ENCODE data around the gene ARHGAP4.

Gene ARHGAP4

DNA sequence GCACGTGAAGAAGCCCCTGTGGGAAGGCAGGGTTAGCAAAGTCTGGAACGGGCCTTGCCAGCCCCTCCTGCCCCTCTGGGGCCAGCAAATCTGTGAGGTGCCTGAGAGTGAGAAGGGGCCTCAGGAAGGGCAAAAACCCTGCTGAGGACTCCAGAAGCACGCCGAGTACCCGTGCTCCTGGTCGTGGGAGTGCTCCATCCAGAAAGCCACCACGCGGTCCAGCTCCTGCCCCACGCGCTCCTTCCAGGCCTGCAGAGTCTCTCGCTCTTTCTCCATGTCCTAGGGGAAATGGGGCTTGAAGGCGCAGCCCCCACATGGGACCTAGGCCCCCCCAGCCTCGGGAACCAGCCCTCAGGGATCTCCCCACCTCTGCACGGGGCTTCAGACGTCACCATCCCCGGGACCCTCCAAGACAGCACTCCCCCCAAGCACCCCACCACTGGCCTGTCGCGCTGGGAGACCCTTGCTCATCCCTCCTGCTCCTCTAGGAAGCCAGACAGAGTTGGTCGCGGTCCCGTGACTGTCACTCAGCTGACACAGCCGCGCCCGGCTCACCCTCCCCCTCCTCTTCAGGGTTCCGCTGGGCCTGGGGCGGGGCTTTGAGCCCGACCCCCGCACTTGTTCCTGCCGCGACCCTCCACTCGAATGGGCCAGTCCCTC is 18.2 kb upstream of the ARHGAP4 start, which contains the start of gene RENBP:
RENBP (minus strand) TSS at position 504 of the 660 bp plus-strand sequence; CDS start at position 471, 33 bp downstream.
- no peak for DNase-seq

DNA sequence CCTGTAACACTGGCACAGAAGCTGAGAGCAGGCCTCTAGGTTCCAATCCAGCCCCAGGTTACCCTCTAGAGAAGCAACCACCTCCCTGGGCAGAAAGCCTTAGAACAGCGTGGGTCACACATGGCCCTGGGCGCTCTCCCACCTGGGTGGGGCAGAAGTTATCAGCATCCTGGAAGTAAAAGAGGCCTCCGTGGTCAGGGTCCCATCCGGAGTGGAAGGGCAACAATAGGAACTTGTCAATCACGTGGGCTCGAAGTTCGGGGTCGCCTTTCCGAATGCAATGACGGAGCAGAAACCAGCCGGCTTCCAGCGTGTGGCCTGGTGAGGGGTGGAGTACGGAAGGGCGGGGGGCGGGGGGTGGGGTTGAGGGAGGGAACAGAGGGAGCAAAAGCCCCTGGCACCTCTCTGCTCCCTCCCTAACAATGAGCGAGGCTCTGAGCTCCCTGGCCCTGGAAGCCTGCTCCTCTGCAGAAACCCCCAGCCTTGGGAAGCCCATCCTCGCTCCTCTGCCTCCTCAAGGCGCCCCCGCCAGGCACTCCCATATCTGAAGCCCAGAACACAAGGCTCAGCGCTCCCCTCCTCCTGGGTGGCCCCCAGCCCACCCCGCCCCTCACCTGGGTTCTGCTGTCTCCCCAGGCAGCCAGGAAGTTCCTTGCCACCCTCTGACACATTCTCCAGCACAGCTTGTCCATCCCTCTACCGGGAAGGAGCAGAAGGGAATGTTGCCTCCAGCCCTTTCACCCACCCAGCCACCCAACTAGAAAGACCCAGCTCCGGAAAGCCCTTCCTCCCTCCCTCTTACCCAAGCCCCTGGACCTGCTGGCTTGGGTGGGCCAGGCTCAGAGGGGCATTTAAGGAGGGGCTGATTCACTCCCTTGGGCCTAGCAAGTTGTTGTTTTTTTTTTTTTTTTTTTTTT is 15.5 kb upstream of the ARHGAP4 start:
- DNase-seq, result no peak

DNA sequence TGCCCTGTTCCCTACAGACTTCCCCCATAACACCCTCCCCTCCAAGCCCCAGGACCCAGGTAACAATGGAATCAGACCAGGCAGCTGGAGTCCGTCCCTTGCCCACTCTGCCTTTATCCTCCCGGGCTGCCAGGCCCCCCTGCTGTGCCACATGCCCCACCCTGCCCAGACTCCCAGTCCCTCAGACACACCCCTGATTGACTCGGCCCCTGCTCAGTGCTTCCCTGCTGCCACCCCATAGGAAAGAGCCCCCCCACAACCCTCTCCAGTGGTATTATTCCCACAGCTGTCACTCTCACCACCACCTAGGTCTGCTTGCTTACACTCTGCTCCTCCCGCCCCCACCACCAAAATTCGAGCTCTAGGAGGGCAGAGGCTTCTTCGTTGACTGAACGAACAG is 13.5 kb upstream of the ARHGAP4 start:
- DNase-seq, result no peak

DNA sequence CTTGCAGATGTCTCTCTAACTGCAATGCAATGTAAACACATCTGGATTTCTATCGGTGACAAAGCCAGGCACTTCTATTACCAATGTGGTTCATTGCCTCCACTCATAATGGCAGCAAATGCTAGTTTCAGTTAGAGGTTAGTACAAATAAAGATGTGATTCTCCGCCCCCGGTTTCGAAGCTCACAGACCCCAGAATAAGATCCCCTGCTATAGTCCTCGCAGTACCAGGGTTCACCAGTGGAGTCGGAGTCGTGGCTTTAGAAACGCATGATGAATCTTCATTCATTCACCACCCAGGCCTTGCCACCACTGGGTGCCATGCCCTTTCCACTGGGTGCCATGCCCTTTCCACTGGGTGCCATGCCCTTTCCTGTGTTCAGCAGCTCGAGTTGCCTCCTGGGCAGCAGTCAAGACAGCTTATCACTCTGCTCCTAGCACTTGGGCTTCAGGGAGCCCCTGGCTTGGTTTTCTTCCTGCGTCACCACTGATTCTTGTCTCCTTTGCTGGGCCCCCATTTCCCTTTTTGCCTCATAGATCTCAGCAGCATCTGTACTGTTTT is 12.2 kb upstream of the ARHGAP4 start:
- DNase-seq, result no peak

DNA sequence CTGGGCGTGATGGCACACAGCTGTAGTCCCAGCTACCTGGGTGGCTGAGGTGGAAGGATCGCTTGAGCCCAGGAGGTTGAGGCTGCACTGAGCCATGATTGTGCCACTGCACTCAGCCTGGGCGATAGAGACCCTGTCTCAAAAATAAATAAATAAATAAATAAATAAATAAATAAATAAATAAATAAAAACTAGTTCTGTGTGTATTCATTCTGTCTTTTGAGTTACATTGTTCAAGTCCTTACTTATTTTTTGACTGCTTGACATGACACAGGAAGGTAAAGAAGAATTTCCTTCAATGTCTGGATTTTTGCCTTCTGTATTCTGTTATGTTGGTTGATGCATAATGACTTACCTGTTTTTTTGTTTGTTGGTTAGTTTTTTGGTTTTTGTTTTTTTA is 11.0 kb upstream of the ARHGAP4 start:
- no peak for DNase-seq

DNA sequence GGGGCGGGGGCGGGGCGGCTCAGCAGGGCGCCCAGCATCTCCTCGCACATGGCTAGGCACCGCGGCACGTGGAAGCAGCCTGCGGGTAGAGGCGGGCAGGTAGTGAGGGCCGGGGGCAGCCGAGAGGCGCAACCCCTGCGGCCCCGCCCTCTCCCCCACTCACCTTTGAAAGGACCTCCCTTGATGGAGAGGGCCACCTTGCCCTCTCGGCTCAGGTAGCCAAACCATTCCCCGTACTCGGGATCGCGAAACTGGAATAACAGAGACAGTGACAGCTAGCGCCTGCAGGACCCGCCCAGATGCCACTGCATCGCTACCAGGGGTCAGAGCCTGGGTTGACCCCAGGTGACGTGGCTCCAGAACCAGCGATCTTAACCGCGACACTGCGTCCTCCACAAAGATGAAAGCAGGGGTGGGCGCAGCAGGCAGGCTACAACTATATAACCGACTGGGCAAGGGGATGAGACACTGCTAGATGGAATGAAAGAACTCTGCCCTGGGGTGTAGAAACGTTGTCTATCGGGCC is 9.3 kb upstream of the ARHGAP4 start:
- DNase-seq, result no peak

DNA sequence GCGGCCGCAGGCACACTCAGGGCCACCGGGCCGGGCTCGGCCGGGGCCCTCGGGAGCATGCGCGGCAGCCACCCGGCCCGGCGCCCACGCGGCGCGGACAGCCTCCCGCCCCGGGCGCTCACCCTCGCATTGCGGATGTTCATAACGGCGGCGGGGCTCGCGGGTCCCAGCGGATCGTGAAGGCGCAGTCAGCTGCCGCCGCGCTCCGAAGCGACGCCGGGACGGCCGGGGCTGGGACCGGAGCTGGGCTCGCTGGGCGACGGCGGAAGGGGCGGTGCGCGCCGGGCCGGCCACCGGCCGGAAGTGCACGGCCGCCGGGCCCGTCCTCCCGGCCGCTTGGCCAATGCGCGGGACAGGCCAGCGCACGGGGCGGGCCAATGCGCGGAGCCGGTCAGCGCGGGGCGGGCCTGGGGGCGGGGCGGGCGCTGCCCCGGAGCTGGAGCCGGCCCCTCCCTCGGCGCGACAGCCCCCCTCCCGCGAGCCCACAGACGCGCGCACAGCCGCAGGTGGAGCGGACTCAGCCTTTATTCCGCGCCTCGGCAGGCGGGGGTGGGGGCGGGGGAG is 8.8 kb upstream of the ARHGAP4 start, which contains the start of gene NAA10:
NAA10 (minus strand) TSS at position 276 of the 564 bp plus-strand sequence; CDS start at position 143, 133 bp downstream.
- DNase-seq, result no peak

DNA sequence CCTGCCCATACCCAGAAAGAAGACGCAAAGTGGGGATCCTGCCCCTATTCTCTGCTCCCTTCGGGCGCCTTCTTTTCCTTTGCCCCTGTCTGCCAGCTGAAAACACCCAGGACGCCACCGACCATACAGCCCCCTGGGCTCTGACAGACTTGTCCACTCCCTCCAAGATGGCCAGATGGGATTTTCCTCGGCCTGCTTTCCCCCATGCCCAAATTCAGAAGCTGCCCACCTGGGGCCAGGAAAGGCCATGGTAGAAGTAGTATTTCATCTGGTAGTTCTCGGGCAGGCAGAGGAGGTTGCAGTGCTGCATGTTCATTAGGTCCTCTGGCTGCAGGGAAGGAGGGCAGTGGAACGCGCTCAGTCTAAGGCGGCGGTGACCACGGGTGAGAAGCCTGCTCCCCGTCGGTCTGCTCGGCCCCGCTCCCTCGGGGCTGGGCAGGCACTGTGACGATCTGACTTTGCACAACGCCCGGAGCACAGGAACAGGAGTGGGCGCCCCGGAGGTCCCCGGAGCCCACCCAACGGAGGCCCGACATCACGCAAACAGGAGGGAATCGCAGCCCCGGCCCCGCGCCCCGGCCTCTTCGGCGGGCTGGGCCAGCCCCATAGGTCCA is 8.2 kb upstream of the ARHGAP4 start:
- DNase-seq, result no peak

DNA sequence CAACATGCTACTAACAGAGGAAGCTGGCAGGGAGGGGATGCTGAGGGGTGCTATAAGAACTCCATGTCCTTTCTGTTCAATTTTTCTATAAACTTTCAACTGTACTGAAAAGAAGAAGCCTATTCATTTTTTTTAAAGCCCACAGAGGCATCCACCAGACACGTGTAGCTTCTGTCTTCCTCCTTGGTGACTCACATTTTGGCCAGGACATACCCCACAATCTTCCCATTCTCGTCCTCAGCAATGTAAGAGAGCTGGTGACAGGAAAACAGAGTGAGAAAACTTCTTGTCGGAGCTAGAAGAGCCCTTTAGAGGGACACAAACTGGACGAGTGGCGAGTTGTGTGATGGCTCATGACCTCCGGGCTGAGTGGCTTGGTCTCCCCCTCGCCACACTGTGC is 7.7 kb upstream of the ARHGAP4 start:
- DNase-seq, result no peak

DNA sequence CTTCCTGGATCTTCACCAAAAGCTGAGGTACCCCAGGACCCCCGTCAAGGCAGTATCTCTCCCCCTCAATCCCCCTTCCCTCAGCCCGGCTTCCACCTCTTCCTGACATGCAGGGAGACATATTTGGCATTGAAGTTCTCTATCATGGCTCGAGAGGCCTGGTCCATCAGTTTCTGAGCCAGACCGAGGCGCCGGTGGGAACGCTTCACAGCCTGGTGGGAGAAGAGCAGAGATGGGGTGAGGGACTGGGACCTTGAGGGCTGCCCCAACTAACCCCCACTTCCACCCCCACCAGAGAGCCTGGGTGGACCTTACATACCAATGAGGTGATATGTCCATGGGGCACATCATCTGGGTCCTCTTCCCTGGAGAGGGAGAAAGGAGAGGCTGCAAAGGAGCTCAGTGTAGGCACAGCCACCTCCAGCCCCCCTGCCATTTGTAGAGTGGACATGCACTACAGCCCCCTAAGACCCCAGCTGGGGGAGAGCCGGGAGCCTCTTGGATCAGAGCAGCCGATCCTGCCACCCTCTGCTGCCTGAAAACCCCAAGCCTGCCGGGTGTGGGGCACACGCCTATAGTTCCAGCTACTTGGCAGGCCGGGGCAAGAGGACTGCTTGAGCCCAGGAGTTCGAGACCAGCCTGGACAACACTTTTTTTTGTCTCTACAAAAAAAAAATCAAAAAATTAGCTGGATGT is 6.3 kb upstream of the ARHGAP4 start:
- DNase-seq, result no peak

DNA sequence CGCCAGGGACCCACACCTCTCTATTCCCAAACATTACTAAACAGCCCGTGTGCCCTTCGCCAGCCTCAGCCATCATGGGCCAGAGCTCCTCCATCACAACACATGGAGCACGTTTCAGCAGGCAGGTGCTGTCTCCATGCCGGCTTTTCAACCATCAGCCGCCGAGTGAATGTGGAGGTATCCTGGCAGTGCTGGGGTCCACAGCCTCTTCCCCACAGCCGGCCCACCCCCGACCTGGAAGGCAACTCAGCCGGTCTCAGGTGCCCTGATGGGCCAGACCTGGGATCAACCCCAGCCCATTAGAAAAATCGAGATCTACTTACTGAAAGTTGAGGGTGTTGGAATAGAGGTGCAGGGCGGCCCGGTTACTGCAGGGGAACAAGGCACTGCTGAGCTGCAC is 5.7 kb upstream of the ARHGAP4 start:
- no peak for DNase-seq

DNA sequence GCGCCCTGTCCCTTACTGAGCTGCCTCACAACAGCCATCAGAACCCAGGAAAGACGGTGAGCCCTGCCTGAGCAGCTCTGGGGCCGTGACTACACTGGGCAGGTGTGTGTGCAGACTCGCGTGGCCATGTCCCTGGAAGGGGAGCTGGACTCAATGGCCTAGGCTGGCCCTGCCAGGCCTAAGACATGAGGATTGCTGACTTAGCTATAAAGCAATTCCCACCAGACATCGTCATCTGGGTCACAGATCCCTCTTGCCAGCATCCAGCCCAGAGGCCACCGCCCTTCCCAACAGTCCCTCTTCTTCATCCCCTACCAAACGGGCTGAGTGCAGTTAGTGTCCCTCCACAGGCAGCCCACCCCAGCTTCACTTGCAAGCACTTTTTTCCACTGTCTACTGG is 5.1 kb upstream of the ARHGAP4 start:
- no peak for DNase-seq

DNA sequence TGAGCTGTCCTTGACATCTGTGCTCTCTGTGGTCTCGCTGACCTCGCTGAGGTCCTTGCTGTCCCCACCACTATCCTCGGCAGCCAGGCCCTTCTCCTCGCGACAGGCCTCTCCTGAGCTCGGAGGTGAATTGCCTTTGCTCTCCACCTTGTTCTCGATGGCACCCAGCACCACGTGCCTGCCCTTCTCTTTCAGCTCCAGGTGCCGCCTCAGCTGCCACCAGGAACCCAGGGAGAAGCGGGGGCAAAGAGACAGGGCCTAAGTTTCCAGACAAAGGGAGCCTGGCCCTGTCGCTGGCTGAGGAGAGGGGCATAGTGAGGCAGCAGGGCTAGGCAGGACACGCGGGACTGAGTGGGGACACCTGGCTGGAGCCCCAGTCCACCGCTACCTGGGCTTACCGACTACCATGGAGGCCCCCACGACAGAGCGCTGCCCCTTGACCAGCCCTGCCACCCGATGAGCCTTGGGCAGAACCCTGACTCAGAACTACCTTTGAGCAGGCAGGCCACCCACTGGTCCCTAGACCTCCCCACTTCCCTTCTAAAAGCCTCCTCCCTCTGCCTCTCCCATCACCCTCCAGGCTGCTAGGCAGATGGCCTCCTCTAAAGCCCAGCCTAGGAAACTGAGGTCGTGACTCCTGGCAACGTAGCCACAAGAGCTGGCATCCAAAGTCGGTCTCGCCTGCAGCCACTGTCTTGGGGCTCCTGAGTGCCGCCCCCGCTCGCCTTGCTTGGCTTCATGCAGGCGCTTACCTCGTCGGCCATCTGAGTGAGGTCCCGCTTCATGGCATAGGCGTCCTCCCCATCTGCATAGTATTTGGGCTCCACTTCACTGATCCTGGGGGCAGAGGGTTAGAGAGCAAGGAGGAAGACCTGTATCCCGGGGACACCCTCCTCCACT is 4.2 kb upstream of the ARHGAP4 start:
- DNase-seq, result no peak

DNA sequence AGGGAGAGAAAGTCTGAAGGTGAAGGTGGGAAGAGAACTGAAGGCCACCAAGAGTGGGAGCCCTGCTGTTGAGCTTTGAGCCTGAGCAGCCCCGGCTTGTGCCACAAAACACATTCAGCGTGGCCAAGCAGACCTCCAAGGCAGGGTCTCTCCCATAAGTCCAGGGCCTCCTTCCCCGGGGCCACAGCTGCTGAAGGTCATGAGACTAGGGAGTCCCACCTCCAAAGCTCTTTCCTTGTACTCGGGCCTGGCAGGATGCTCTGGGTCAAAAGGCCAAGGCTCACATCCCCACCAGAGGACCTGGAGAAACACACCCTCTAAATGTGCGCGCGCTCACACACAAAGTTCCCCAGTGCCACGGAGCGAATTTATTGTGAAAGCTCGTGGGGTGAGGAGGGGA is 3.5 kb upstream of the ARHGAP4 start:
- no peak for DNase-seq

DNA sequence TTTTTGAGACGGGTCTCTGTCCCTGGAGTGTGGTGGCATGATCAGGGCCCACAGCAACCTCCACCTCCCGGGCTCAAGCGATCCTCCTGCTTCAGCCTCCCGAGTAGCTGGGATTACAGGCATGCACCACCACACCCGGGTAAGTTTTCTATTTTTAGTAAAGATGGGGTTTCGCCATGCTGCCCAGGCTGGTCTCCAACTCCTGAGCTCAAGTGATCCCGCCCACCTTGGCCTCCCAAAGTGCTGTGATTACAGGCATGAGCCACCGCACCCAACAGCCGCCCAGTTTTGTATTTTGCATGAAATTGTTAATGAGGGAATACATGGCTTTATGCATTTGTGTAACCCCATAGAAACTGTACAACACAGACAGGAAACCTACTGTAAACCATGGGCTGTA is 2.8 kb upstream of the ARHGAP4 start:
- no peak for DNase-seq

DNA sequence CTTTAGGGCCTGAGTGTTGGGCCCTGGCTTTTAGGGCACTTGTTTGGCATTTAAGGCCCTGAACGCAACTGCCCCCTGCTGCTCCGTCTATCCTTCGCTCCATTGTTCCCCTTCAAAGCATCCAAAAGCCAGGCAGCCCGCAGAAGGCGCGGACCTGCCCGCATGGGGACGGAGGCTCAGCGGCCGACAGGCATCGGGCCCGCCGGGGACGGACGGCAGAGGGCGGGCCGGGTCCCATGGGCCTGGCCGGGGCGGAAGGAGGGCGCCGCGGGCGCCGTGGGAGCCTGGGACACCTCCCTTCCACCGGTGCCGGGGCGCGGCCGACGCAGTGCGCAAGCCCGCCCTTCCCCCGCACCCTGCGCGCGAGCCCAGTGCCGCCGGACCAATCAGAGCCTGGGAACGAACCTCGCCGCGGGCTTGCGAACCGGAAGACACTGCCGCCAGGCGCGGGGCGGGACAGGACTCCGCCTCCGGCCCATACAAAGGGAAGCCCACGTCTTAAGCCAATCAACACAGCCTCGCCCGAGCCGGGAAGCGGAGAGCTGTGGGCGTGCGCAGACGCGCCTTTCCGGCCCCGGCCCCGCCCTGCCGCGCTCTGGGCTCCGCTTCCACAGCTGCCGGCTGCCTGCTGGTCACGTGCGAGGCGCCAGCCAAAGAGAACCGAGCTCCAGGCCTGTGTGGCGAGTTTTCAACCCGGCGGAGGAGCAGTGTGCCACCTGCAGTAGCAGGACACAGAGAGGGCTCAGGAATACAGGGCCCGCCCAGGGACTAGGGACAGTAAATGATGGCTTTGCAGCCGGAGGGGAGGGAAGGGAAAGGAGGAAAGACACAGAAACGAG is 2.1 kb upstream of the ARHGAP4 start:
- DNase-seq, result peak; percentile 84

DNA sequence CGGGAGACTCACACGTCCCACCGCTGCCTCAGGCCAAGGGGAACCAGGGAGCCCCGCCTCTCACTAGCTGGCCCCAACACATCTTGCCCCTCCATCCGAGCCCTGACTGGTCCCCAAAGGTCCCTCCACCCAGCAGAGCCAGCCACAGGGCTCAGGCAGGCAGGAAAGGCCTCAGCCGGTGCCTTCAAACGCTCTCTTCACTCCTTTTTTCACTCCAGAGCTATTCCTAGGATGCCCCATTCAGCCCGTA is 1.5 kb upstream of the ARHGAP4 start:
- no peak for DNase-seq

DNA sequence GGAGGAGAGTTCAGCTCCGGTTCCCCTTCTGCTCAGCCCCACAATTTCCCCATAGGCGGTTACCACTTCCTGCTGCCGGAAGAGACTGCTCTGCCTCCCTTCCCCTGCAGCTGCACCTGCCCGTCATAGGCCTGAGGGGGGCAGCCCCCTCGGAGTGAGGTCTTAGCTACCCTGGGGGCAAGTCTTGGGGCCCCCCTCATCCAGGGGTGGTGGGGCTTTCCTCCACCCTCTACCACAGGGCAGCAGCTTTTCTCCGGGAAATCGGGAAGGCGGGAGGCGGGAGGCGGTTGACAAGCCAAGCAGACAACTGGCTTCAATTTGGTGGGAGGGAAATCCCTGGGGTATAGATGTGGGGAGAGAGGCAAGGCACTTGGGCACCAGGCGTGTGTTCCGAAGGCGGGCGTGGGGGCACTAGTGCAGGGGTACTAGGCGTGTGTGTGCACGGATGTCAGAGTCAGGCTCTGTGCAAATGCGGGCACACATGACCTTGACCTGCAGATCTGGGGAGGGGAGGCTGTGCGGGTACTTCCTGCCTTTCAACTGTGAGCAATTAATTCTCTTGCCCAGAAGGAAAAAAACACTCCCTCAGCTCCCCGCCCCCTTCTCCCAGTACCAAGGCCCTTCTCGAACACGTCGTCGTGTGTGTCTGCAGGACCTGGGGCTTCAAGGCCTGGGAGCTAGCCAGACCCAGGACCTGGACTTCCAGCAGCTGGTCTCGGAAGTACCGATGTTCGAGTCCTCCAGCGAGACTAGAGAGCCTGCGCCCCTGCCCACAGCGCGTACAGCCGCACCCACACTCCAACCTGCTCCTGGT is 1.0 kb upstream of the ARHGAP4 start:
- DNase-seq, result no peak

DNA sequence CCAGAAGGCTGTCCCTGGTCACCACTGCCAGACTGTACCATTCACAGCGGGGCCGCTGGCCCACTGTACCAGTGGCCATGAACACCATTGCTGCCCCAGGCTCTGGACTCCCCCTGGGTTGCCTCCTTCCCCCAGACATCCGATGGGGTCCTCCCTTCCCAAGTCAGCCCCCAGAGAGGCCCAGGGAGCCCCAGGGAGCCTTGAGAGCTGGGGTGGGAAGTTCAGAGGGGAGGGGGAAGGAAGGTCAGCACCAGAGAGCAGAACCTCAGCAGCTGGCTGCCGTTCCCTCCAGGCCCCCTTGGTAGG is 441 bp upstream of the ARHGAP4 start:
- no peak for DNase-seq

DNA sequence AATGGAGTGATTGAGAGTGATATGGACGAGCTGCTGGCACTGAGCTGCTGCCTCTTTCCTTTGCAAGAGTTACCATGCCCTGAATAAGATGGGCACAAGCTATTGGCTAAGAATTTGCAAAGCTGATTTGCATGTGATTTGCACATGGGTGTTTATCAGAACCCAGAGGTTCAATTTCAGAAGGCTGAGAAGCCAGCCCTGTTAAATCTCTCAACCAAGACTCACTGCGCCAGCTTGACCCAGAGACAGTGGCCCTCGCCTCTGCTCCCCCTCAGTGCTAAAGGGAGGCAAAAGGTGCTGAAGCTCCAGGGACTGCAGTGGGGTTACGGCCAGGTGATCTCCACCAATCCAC is 701 bp downstream of the ARHGAP4 start:
- DNase-seq, result no peak

Data from GOT3 (cell line).